Calu3 (cell line): Measurements from ENCODE around the gene KIF26B. TPM values are rescaled to one million over a fixed set of nuclear protein-coding genes. Genes with fewer than 3 reads are reported as not detected.

Experiments used
- BruUV-seq: library from RNA; stranded (reverse); fragments of 400-500 nt; replicated peaks from 2 replicates; lab custom pipeline; 2021; lab: Mats Ljungman, UMichigan
- CTCF ChIA-PET: fragments of 300-600 bp; sonication (Branson Sonifier 250); formaldehyde crosslinking; loops from one replicate; lab custom pipeline; 2022; ENCODE audit warnings: antibody characterized with exemption; lab: Charles Lee
- DNase-seq: peaks from one replicate; pipeline ENCODE4 v3.0.0; 2022
- H3K27ac Mint-ChIP-seq: one replicate; pipeline ENCODE4 v1.8.0; 2022; ENCODE audit warnings: mixed read lengths; ENCODE audit not compliant: unreplicated experiment
- H3K27me3 Mint-ChIP-seq: one replicate; pipeline ENCODE4 v1.8.0; 2022; ENCODE audit warnings: mixed read lengths; ENCODE audit not compliant: unreplicated experiment
- H3K36me3 Mint-ChIP-seq: one replicate; pipeline ENCODE4 v1.8.0; 2022; ENCODE audit warnings: mild to moderate bottlenecking, moderate library complexity, mixed read lengths; ENCODE audit not compliant: insufficient read depth, unreplicated experiment
- H3K4me1 Mint-ChIP-seq: one replicate; pipeline ENCODE4 v1.8.0; 2022; ENCODE audit warnings: mild to moderate bottlenecking, low read depth, mixed read lengths; ENCODE audit not compliant: unreplicated experiment
- H3K4me3 Mint-ChIP-seq: one replicate; pipeline ENCODE4 v1.8.0; 2022; ENCODE audit warnings: mild to moderate bottlenecking, low read depth, moderate library complexity, mixed read lengths; ENCODE audit not compliant: unreplicated experiment
- H3K9me3 Mint-ChIP-seq: one replicate; pipeline ENCODE4 v1.8.0; 2022; ENCODE audit warnings: low read depth, mixed read lengths; ENCODE audit not compliant: unreplicated experiment
- CTCF ChIP-seq: fragments of 200-600 bp; IDR thresholded peaks from one replicate; pipeline ENCODE4 v1.8.0; 2022; ENCODE audit warnings: antibody characterized with exemption; ENCODE audit not compliant: unreplicated experiment
- intact Hi-C: fragments of 100-400 bp; cut with micrococcal nuclease; formaldehyde crosslinking; loops from one replicate; pipeline ENCODE4 v1.10.0; 2022; ENCODE audit not compliant: unreplicated experiment
- total RNA-seq: library from RNA; stranded (reverse); gene quantifications from 2 replicates; pipeline ENCODE4 v1.2.3, GENCODE V29; 2022

Gene KIF26B
- total RNA-seq, 1 experiment from 2014 or later: 1.1 TPM

- H3K36me3 Mint-ChIP-seq: no peaks in the 10 kb centered on the region
- H3K9me3 Mint-ChIP-seq: peaks cover 4% of the 10 kb centered on the region
- no peak for DNase-seq
- H3K4me3 Mint-ChIP-seq: no peak overlapping the region
- intact Hi-C loops: no loop called here
- no peaks in the 10 kb centered on the region for H3K27me3 Mint-ChIP-seq
- no peak overlapping the region for H3K27ac Mint-ChIP-seq
- CTCF ChIA-PET: no interaction called here
- TF ChIP-seq CTCF: no peak
- BruUV-seq: no TSS peak
- H3K4me1 Mint-ChIP-seq: no peaks in the 10 kb centered on the region
Measured at GRCh38 chr1:245377854-245378253, 223.1 kb downstream of the KIF26B start.

DNA sequence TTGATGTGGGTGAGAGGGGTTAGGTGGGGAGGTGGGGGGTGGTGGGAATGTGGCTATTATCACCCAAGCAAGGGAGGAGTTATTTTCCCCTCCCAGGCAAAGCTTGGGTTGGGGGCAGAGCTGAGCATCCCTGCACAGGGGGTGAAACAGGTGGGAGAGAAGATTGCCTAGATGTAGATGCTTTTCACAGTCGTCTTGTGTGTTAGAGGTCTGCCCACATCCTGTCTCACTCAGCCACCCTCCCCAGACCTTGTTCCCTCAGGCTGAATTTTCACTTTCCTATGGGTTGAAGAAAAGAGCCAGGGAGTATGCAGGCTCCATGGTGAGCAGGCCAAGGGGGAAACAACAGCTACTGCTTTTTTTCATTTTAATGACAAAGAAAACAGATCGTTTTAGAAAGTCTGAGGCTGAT, 223.5 kb downstream of the KIF26B start:
- no peak overlapping the region for H3K4me3 Mint-ChIP-seq
- CTCF ChIA-PET: no interaction called here
- intact Hi-C loops: no loop called here
- no peaks in the 10 kb centered on the region for H3K4me1 Mint-ChIP-seq
- H3K27me3 Mint-ChIP-seq: no peaks in the 10 kb centered on the region
- TF ChIP-seq CTCF: no peak
- BruUV-seq: no TSS peak
- no peak for DNase-seq
- no peaks in the 10 kb centered on the region for H3K36me3 Mint-ChIP-seq
- H3K9me3 Mint-ChIP-seq: peaks cover 4% of the 10 kb centered on the region
- H3K27ac Mint-ChIP-seq: no peak overlapping the region

- BruUV-seq: no TSS peak
- DNase-seq: no peak
- Mint-ChIP-seq H3K9me3 (peaks cover 4% of the 10 kb centered on the region), H3K36me3 (no peaks in the 10 kb centered on the region), H3K4me3 (no peak overlapping the region), H3K27me3 (no peaks in the 10 kb centered on the region), H3K4me1 (no peaks in the 10 kb centered on the region), H3K27ac (no peak overlapping the region)
- TF ChIP-seq CTCF: no peak
- CTCF ChIA-PET: no interaction called here
- intact Hi-C loops: no loop called here
Measured at GRCh38 chr1:245378745-245379144, 224.0 kb downstream of the KIF26B start.

DNA sequence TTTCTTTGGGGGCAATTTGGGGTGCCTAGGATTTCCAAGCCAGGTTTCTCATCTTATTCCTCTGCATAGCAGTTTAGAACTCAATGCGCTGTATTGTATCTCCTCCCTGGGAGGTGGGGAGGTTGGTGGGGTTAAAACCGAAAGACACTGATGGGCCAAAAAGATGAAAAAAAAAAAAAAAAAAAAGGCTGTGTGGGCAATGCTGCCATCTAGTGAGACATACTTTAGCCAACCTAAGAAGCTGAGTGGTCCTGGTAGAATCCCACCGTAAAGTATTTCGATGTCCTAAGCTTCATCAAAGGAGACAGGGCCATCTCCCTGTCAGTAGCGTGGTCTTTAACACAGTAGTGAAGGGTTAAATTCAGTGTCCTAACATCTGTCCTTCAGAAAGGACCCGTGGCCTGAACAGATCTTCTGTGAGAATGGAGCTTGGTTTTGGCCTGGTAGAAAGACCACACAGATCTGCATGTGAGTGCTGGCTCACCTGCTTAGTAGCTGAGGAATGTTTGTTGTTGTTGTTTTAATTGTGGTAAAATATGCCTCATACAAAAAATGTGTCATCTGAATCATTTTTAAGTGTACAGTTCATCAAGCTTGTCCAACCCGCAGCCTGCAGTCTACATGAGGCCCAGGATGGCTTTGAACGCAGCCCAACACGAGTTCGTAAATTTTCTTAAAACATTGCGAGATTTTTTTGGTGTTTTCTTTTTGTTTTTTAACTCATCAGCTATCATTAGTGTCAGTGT, 226.2 kb downstream of the KIF26B start:
- no peak for TF ChIP-seq CTCF
- no TSS peak for BruUV-seq
- CTCF ChIA-PET: interaction anchor here (0.6 to 1.2 kb wide), 9 partner anchors 19 to 1066 kb away, joined by 3 to 32 read pairs (median 4); partner anchors contain the start of gene KIF26B
- no peak overlapping the region for H3K4me3 Mint-ChIP-seq
- no peaks in the 10 kb centered on the region for H3K4me1 Mint-ChIP-seq
- peaks cover 7% of the 10 kb centered on the region for H3K27me3 Mint-ChIP-seq
- no peak for DNase-seq
- H3K36me3 Mint-ChIP-seq: no peaks in the 10 kb centered on the region
- no peak overlapping the region for H3K27ac Mint-ChIP-seq
- peaks cover 4% of the 10 kb centered on the region for H3K9me3 Mint-ChIP-seq
- intact Hi-C loops: loop anchor here (1.0 to 5.0 kb wide), 2 partner anchors 228 to 304 kb away; no protein-coding TSS in a partner anchor
